HCT116 (cell line): Measurements from ENCODE around the gene NR2F6.
A peak's percentile ranks its signal among the peaks of the same experiment; 100 is the strongest.

Source experiments
- EZH2 ChIP-seq: fragments of 200-600 bp; sonication (generic); IDR thresholded peaks from 2 replicates; pipeline ENCODE4 v1.6.1; 2017; ENCODE audit warnings: antibody characterized with exemption, mixed run types
- MAX ChIP-seq: IDR thresholded peaks from 2 replicates; pipeline ENCODE4 v1.6.1; 2012
- SP1 ChIP-seq: IDR thresholded peaks from 2 replicates; pipeline ENCODE4 v1.6.1; 2012; ENCODE audit warnings: low read depth
- YY1 ChIP-seq: IDR thresholded peaks from 2 replicates; pipeline ENCODE4 v1.6.1; 2011; ENCODE audit warnings: low read length, low read depth, moderate library complexity, mild to moderate bottlenecking; ENCODE audit not compliant: insufficient replicate concordance; ENCODE audit errors: extremely low read depth
- TF ChIP-seq, protein P1 (sequence below), 3 experiments: fragments of 200-600 bp in 1 of 3; sonication (generic) in 1 of 3; IDR thresholded peaks in 2 of 3; conservative IDR thresholded peaks in 1 of 3; 2 replicates each; pipeline ENCODE4 v1.5.1; 2012 to 2017; ENCODE audit warnings: low read depth in 2 of 3, low read length in 2 of 3, antibody characterized with exemption in 1 of 3, borderline replicate concordance in 1 of 3, control low read depth in 1 of 3, mild to moderate bottlenecking in 1 of 3, mixed read lengths in 1 of 3, mixed run types in 1 of 3, moderate library complexity in 1 of 3; ENCODE audit not compliant: insufficient read depth in 1 of 3

DNA sequence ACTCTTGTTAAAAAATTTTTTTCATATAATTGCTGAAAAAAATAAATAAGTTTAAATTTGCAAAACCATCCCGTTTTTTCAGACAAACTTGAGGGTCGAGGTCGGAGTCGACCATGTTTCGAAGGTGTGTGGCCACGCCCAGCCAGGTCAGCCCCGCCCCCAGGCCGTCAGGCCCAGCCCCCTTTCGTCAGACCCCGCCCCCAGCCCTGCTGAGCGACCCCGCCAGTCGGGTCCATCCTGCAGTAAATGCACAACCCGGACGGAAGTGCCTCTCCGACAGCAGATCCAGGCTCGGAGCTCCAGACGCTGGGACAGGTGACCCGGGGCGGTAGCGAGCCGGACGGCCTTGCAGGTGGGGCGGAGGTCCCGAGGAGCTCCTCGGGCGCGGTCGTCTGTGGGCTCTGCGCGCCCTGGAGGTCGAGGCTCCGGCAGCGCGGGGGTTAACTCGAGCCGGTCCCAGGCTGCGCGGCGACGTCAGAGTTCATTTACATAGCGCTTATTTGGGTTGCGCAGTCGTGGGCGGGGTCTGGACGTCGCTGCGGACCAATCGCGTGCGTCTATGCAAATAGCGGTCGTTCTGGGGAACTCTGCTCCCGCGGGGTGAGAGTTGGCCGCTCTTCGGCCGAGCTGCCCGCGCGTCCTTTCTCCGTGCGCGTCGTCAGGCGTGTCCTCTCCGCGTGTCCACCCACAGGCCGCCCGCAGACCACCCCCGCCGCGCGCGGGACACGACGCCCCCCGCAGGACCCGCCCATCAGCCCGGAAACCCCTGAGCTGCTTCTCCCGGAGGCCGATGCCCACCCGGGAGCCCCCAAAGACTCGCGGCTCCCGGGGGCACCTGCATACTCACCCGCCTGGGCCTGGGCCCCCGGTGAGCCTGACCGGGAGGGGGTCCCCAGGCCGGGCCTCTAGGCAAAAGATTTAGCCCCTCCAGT is 19.5 kb downstream of the NR2F6 start, which contains the start of gene OCEL1:
- TF ChIP-seq EZH2 (no peak), YY1 (no peak), SP1 (peak; percentile 78), MAX (peak; percentile 60)
- TF ChIP-seq, protein P1, sequence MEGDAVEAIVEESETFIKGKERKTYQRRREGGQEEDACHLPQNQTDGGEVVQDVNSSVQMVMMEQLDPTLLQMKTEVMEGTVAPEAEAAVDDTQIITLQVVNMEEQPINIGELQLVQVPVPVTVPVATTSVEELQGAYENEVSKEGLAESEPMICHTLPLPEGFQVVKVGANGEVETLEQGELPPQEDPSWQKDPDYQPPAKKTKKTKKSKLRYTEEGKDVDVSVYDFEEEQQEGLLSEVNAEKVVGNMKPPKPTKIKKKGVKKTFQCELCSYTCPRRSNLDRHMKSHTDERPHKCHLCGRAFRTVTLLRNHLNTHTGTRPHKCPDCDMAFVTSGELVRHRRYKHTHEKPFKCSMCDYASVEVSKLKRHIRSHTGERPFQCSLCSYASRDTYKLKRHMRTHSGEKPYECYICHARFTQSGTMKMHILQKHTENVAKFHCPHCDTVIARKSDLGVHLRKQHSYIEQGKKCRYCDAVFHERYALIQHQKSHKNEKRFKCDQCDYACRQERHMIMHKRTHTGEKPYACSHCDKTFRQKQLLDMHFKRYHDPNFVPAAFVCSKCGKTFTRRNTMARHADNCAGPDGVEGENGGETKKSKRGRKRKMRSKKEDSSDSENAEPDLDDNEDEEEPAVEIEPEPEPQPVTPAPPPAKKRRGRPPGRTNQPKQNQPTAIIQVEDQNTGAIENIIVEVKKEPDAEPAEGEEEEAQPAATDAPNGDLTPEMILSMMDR (IDR thresholded peaks at IDR 0.05 in 2 of 3, conservative IDR thresholded peaks at IDR 0.05 in 1 of 3; ENCODE audit: borderline replicate concordance in 1 of 3, insufficient read depth in 1 of 3, low read depth in 2 of 3, low read length in 2 of 3): no peak
